Sigmoid colon (tissue), 4 donors: ENCODE measurements around the gene NEB.

ENCODE experiments used
- CTCF ChIP-seq, 4 experiments: fragments of 450-650 bp in 3 of 4; fragments of 200-600 bp in 1 of 4; IDR thresholded peaks; one replicate each; pipeline ENCODE4 v1.5.1; 2016 to 2019; ENCODE audit warnings: antibody characterized with exemption in 4 of 4, mild to moderate bottlenecking in 3 of 4, moderate library complexity in 2 of 4
- EP300 ChIP-seq, 4 donors: sonication (generic); formaldehyde crosslinking; IDR thresholded peaks; one replicate each; pipeline ENCODE4 v1.6.1; 2017; ENCODE audit warnings: antibody characterized with exemption in 4 of 4
- POLR2A ChIP-seq, 2 donors: fragments of 450-650 bp; IDR thresholded peaks; one replicate each; pipeline ENCODE4 v1.6.1; 2016; ENCODE audit warnings: antibody characterized with exemption in 2 of 2, mild to moderate bottlenecking in 2 of 2, moderate library complexity in 2 of 2
- POLR2AphosphoS5 ChIP-seq, 4 donors: sonication (generic); formaldehyde crosslinking; IDR thresholded peaks; one replicate each; pipeline ENCODE4 v1.6.1; 2017; ENCODE audit warnings: antibody characterized with exemption in 4 of 4

GRCh38 chr2:151679994-151680393 lies 54.3 kb downstream of the NEB start:
- no peak for TF ChIP-seq CTCF (IDR thresholded peaks at IDR 0.05)
- no peak for TF ChIP-seq POLR2A (IDR thresholded peaks at IDR 0.05)
- TF ChIP-seq POLR2AphosphoS5 (IDR thresholded peaks at IDR 0.05): no peak
- TF ChIP-seq EP300 (IDR thresholded peaks at IDR 0.05): no peak
